K562 (cell line): ENCODE results near the gene IRF9. TPM values are rescaled to one million over a fixed set of nuclear protein-coding genes. Genes with fewer than 3 reads are reported as not detected.

Source experiments
- CBX5 ChIP-seq: IDR thresholded peaks from 2 replicates; pipeline ENCODE4 v1.6.1; 2014; ENCODE audit warnings: low read depth, borderline replicate concordance
- CHD1 ChIP-seq: fragments of 200-600 bp; sonication (generic); IDR thresholded peaks from one replicate; pipeline ENCODE4 v1.6.1; 2012; ENCODE audit warnings: mild to moderate bottlenecking, moderate library complexity, low read length, inconsistent platforms
- CXXC5 ChIP-seq: fragments of 250-450 bp; sonication (Bioruptor Pico); IDR thresholded peaks from 2 replicates; pipeline ENCODE4 v1.8.0; 2022; ENCODE audit warnings: inconsistent platforms, mild to moderate bottlenecking, moderate library complexity
- EZH2 ChIP-seq: IDR thresholded peaks from 2 replicates; pipeline ENCODE4 v1.6.1; 2012; ENCODE audit warnings: low read depth, mild to moderate bottlenecking, inconsistent platforms, low read length, borderline replicate concordance
- FOXJ3 ChIP-seq: sonication (generic); formaldehyde crosslinking; IDR thresholded peaks from 2 replicates; pipeline ENCODE4 v1.4.0; 2020; ENCODE audit warnings: mild to moderate bottlenecking, missing genetic modification reagents
- FOXP1 ChIP-seq: sonication (generic); formaldehyde crosslinking; IDR thresholded peaks from 2 replicates; pipeline ENCODE4 v1.8.0; 2022; ENCODE audit warnings: mild to moderate bottlenecking, missing genetic modification reagents
- HDAC6 ChIP-seq: IDR thresholded peaks from 2 replicates; pipeline ENCODE4 v1.6.1; 2012; ENCODE audit warnings: low read depth, mild to moderate bottlenecking, control low read depth, inconsistent platforms, low read length, moderate library complexity
- NCOA4 ChIP-seq: fragments of 450-650 bp; IDR thresholded peaks from 2 replicates; pipeline ENCODE4 v1.6.1; 2018; ENCODE audit warnings: mild to moderate bottlenecking; ENCODE audit not compliant: partially characterized antibody
- NFIX ChIP-seq: fragments of 250-450 bp; sonication (Bioruptor Pico); IDR thresholded peaks from 2 replicates; pipeline ENCODE4 v1.4.0; 2020; ENCODE audit warnings: low read depth, mild to moderate bottlenecking, moderate library complexity
- NFRKB ChIP-seq: fragments of 450-650 bp; IDR thresholded peaks from 2 replicates; pipeline ENCODE4 v1.6.1; 2016; ENCODE audit warnings: low read depth
- PHB ChIP-seq: fragments of 250-450 bp; sonication (Bioruptor Pico); IDR thresholded peaks from 2 replicates; pipeline ENCODE4 v1.5.0; 2021
- POLR2G ChIP-seq: fragments of 200-400 bp; formaldehyde crosslinking; IDR thresholded peaks from 2 replicates; pipeline ENCODE4 v1.6.1; 2017; ENCODE audit warnings: low read depth, mild to moderate bottlenecking, antibody characterized with exemption, low read length, moderate library complexity
- SMAD1 ChIP-seq: fragments of 150-350 bp; IDR thresholded peaks from 2 replicates; pipeline ENCODE4 v1.6.1; 2014; ENCODE audit warnings: low read length, low read depth; ENCODE audit not compliant: partially characterized antibody
- SMARCA4 ChIP-seq: fragments of 450-650 bp; IDR thresholded peaks from 2 replicates; pipeline ENCODE4 v1.6.1; 2016
- SMARCC2 ChIP-seq: fragments of 450-650 bp; IDR thresholded peaks from 2 replicates; pipeline ENCODE4 v1.6.1; 2017; ENCODE audit warnings: antibody characterized with exemption, moderate library complexity, mild to moderate bottlenecking, low read depth
- SOX6 ChIP-seq: fragments of 450-650 bp; IDR thresholded peaks from 2 replicates; pipeline ENCODE4 v1.6.1; 2014; ENCODE audit warnings: mild to moderate bottlenecking
- TARDBP ChIP-seq: fragments of 450-650 bp; IDR thresholded peaks from 2 replicates; pipeline ENCODE4 v1.6.1; 2016
- TRIM28 ChIP-seq: fragments of 450-650 bp; IDR thresholded peaks from 2 replicates; pipeline ENCODE4 v1.6.1; 2017
- XRCC5 ChIP-seq: fragments of 200-400 bp; formaldehyde crosslinking; IDR thresholded peaks from 2 replicates; pipeline ENCODE4 v1.6.1; 2017; ENCODE audit warnings: low read depth, mild to moderate bottlenecking, low read length
- ZNF316 ChIP-seq: fragments of 450-650 bp; IDR thresholded peaks from 2 replicates; pipeline ENCODE4 v1.6.1; 2016
- ZNF436 ChIP-seq: fragments of 250-450, 450-650 bp; sonication (Bioruptor Pico); formaldehyde crosslinking; IDR thresholded peaks from 2 replicates; pipeline ENCODE4 v1.7.0; 2020; ENCODE audit warnings: mild to moderate bottlenecking
- ZNF57 ChIP-seq: fragments of 450-650 bp; formaldehyde crosslinking; IDR thresholded peaks from 2 replicates; pipeline ENCODE4 v1.4.0; 2020; ENCODE audit warnings: mild to moderate bottlenecking, moderate library complexity
- ZNF589 ChIP-seq: fragments of 200-800 bp; sonication (Bioruptor generic); IDR thresholded peaks from 2 replicates; pipeline ENCODE4 v1.6.1; 2016; ENCODE audit warnings: low read depth, missing genetic modification characterization, missing compliant biosample characterization
- ZNF644 ChIP-seq: fragments of 200-800 bp; sonication (Bioruptor generic); IDR thresholded peaks from 2 replicates; pipeline ENCODE4 v1.6.1; 2016; ENCODE audit warnings: low read depth, missing genetic modification characterization, missing compliant biosample characterization
- ZNF766 ChIP-seq: fragments of 200-800 bp; sonication (Bioruptor generic); conservative IDR thresholded peaks from 2 replicates; pipeline ENCODE4 v1.6.1; 2016; ENCODE audit warnings: missing genetic modification characterization, missing compliant biosample characterization
- polyA plus RNA-seq, 8 experiments: library from polyadenylated mRNA; depleted of rRNA in 4 of 8; stranded (reverse) in 5 of 8; unstranded in 3 of 8; fragments of >200 nt; fragmentation: Nextera tagmentation in 2 of 8; fragmentation: Illumina TruSeq in 1 of 8; extraction: Ambion mirVana in 2 of 8; extraction: Trizol in 1 of 8; gene quantifications; 2 replicates each; pipeline versions ENCODE4 v1.2.1 to v1.2.3, GENCODE V29; 2011 to 2014; ENCODE audit warnings: inconsistent platforms in 1 of 8, missing spikeins in 1 of 8
- total RNA-seq, 7 experiments: library from RNA; depleted of rRNA in 6 of 7; stranded (reverse); fragments of >200 nt in 6 of 7; fragmentation: Illumina TruSeq in 2 of 7; extraction: Trizol in 2 of 7; gene quantifications; 2 replicates each; pipeline versions ENCODE4 v1.2.1 to v1.2.3, GENCODE V29; 2011 to 2021; ENCODE audit warnings: low replicate concordance in 1 of 7
- TF ChIP-seq, protein P1 (sequence below): fragments of 450-650 bp; IDR thresholded peaks from 2 replicates; pipeline ENCODE4 v1.6.1; 2016
- TF ChIP-seq, protein P2 (sequence below): sonication (generic); formaldehyde crosslinking; IDR thresholded peaks from 2 replicates; pipeline ENCODE4 v1.8.1; 2022; ENCODE audit warnings: missing genetic modification reagents
- TF ChIP-seq, protein P3 (sequence below): sonication (generic); formaldehyde crosslinking; IDR thresholded peaks from 2 replicates; pipeline ENCODE4 v1.8.1; 2023; ENCODE audit warnings: mild to moderate bottlenecking, missing genetic modification reagents

Gene IRF9
- total and polyA plus RNA-seq, 9 of the 15 experiments (the other 6 are each of a cell fraction or from before 2014, with no cell fraction given), result 0.79 to 14.8 (median 6.1) TPM

DNA sequence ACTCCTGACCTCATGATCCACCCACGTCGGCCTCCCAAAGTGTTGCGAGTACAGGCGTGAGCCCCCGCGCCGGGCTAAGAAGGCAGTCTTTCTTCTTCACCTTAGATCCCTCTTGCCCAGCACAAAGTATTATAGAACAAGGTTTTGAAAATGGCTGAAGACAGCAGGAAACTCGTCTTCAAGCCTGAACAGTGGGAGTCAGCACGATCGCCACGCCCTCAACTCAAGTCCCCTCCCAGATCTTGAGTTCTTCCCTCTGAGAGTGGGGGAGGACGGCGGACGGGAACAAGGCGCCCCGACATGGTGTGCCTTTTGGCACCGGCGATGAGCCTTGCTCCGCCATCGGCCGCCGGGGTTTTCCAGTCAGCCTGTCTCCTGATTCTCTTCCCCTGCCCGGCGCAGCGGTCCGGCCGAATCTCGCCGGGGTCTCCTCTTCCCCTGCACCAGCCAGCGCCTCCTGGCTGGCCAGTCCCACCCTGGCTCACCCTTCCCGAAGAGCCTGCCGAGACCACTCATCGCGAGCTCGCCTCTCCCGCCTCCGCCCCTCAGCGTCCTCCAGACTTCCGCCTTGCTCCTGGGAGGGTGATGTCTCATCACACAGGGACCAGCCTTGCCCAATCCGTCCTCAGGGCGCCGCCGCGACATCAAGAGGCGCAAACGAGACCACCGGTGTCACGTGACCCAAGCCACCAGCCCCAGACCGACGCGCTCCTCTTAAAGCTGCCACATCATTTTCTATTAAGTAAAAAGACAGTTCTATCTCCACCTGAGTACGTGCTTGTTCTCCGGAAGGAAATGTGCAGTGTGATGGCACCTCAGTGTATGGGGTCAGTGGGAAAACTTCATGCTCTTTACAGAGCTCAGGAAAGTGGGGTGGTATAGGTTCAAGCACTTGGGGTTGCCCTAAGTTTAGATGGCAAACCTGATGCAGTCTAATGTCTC is 52.1 kb downstream of the IRF9 start, which contains the start of gene CHMP4A (continued):
- TF ChIP-seq PHB (CRISPR knock-in tag) (no peak), NFIX (no peak), ZNF766 (CRISPR knock-in tag) (0 out of 2 replicates have a peak, but pooled peaks have one; percentile 48), HDAC6 (no peak), XRCC5 (no peak), ZNF316 (peak; percentile 10; the same call in 1 of the 2 replicates), SMARCC2 (no peak), ZNF57 (CRISPR knock-in tag) (peak; percentile 41; the same call in 1 of the 2 replicates), TRIM28 (no peak), EZH2 (no peak), POLR2G (peak; percentile 96), NFRKB (peak; percentile 90), SMAD1 (peak; percentile 79), FOXP1 (CRISPR knock-in tag) (0 out of 2 replicates have a peak, but pooled peaks have one; percentile 35), CBX5 (no peak), SOX6 (no peak), ZNF589 (CRISPR knock-in tag) (no peak), SMARCA4 (no peak), FOXJ3 (CRISPR knock-in tag) (no peak), TARDBP (no peak), CXXC5 (CRISPR knock-in tag) (peak; percentile 60), NCOA4 (no peak), CHD1 (no peak), ZNF644 (tag) (no peak), ZNF436 (CRISPR knock-in tag) (no peak)
- TF ChIP-seq, protein P1, sequence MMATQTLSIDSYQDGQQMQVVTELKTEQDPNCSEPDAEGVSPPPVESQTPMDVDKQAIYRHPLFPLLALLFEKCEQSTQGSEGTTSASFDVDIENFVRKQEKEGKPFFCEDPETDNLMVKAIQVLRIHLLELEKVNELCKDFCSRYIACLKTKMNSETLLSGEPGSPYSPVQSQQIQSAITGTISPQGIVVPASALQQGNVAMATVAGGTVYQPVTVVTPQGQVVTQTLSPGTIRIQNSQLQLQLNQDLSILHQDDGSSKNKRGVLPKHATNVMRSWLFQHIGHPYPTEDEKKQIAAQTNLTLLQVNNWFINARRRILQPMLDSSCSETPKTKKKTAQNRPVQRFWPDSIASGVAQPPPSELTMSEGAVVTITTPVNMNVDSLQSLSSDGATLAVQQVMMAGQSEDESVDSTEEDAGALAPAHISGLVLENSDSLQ, result peak; percentile 54; the same call in 1 of the 2 replicates
- TF ChIP-seq, protein P2, sequence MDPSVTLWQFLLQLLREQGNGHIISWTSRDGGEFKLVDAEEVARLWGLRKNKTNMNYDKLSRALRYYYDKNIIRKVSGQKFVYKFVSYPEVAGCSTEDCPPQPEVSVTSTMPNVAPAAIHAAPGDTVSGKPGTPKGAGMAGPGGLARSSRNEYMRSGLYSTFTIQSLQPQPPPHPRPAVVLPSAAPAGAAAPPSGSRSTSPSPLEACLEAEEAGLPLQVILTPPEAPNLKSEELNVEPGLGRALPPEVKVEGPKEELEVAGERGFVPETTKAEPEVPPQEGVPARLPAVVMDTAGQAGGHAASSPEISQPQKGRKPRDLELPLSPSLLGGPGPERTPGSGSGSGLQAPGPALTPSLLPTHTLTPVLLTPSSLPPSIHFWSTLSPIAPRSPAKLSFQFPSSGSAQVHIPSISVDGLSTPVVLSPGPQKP (CRISPR knock-in tag), result no peak
- TF ChIP-seq, protein P3, sequence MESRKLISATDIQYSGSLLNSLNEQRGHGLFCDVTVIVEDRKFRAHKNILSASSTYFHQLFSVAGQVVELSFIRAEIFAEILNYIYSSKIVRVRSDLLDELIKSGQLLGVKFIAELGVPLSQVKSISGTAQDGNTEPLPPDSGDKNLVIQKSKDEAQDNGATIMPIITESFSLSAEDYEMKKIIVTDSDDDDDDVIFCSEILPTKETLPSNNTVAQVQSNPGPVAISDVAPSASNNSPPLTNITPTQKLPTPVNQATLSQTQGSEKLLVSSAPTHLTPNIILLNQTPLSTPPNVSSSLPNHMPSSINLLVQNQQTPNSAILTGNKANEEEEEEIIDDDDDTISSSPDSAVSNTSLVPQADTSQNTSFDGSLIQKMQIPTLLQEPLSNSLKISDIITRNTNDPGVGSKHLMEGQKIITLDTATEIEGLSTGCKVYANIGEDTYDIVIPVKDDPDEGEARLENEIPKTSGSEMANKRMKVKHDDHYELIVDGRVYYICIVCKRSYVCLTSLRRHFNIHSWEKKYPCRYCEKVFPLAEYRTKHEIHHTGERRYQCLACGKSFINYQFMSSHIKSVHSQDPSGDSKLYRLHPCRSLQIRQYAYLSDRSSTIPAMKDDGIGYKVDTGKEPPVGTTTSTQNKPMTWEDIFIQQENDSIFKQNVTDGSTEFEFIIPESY, result no peak
